Midbrain (tissue), 1 donor: ENCODE results near the gene SLC28A1.

Source experiments
- DNase-seq: peaks from one replicate; lab custom pipeline; 2025; lab: John Stamatoyannopoulos, UW

The SLC28A1 gene

GRCh38 chr15:84992157-84992944, 107.9 kb downstream of the SLC28A1 start:
- DNase-seq = no peak
